Karpas-422 (cell line): Measurements from ENCODE around the gene ATP8A1. TPM values are rescaled to one million over a fixed set of nuclear protein-coding genes. Genes with fewer than 3 reads are reported as not detected.
"Not testable (repeated sequence)": the region's sequence is repeated elsewhere in the genome, so short reads cannot be mapped to it uniquely, and the experiment has no call there.

ENCODE experiments used
- DNase-seq: peaks from one replicate; pipeline ENCODE4 v3.0.0-alpha.2; 2015
- H2AFZ ChIP-seq: fragments of 200-600 bp; sonication (generic); 2 replicates; pipeline ENCODE4 v1.6.1; 2014; ENCODE audit warnings: antibody characterized with exemption, low read length, mixed read lengths
- H3K27ac ChIP-seq: fragments of 200-600 bp; sonication (generic); 2 replicates; pipeline ENCODE4 v1.5.1; 2014; ENCODE audit warnings: mild to moderate bottlenecking, low read length, moderate library complexity
- H3K27me3 ChIP-seq: fragments of 200-600 bp; sonication (generic); 2 replicates; pipeline ENCODE4 v1.6.1; 2014; ENCODE audit warnings: low read length, mixed read lengths
- H3K36me3 ChIP-seq: fragments of 200-600 bp; sonication (generic); 2 replicates; pipeline ENCODE4 v1.6.1; 2014; ENCODE audit warnings: low read length, mixed read lengths; ENCODE audit not compliant: insufficient read depth
- H3K4me1 ChIP-seq: fragments of 200-600 bp; sonication (generic); 2 replicates; pipeline ENCODE4 v1.6.1; 2014; ENCODE audit warnings: mild to moderate bottlenecking, low read length, mixed read lengths
- H3K4me2 ChIP-seq: fragments of 200-600 bp; sonication (generic); 2 replicates; pipeline ENCODE4 v1.6.1; 2014; ENCODE audit warnings: low read length, low read depth, mild to moderate bottlenecking; ENCODE audit not compliant: poor library complexity, severe bottlenecking
- H3K4me3 ChIP-seq: fragments of 200-600 bp; sonication (generic); 2 replicates; pipeline ENCODE4 v1.5.1; 2014; ENCODE audit warnings: mild to moderate bottlenecking, antibody characterized with exemption, low read length, mixed read lengths
- H3K79me2 ChIP-seq: fragments of 200-600 bp; sonication (generic); 2 replicates; pipeline ENCODE4 v1.6.1; 2014; ENCODE audit warnings: mild to moderate bottlenecking, low read length, mixed read lengths
- H3K9ac ChIP-seq: fragments of 200-600 bp; sonication (generic); 2 replicates; pipeline ENCODE4 v1.6.0; 2014; ENCODE audit warnings: low read length
- H3K9me2 ChIP-seq: fragments of 200-600 bp; sonication (generic), shearing (Covaris generic); replicated peaks from 2 replicates; pipeline ENCODE4 v1.6.0; 2014; ENCODE audit warnings: mild to moderate bottlenecking, low read length, moderate library complexity; ENCODE audit not compliant: insufficient read depth
- H3K9me3 ChIP-seq: fragments of 300-700, 200-600 bp; sonication (generic); 2 replicates; pipeline ENCODE4 v1.6.1; 2014; ENCODE audit warnings: low read length, mixed read lengths
- H4K20me1 ChIP-seq: fragments of 200-600 bp; sonication (generic); 2 replicates; pipeline ENCODE4 v1.6.1; 2014; ENCODE audit warnings: mild to moderate bottlenecking, antibody characterized with exemption, low read length, low read depth; ENCODE audit not compliant: insufficient read depth
- total RNA-seq: library from RNA; depleted of rRNA; stranded (reverse); fragments of >200 nt; shearing (Covaris generic); gene quantifications from 2 replicates; pipeline ENCODE4 v1.2.3, GENCODE V29; 2014; ENCODE audit warnings: low replicate concordance

The ATP8A1 gene
- total RNA-seq, 1 experiment from 2014 or later = 67.2 TPM

- Histone ChIP-seq H3K9me2 (no peaks in the 10 kb centered on the region), H3K27me3 (no peaks in the 10 kb centered on the region), H4K20me1 (no peaks in the 10 kb centered on the region), H3K9me3 (no peaks in the 10 kb centered on the region), H3K4me1 (no peaks in the 10 kb centered on the region), H3K27ac (no peak overlapping the region), H3K4me2 (no peak overlapping the region), H3K9ac (no peak overlapping the region), H3K79me2 (no peaks in the 10 kb centered on the region), H3K36me3 (no peaks in the 10 kb centered on the region), H2AFZ (no peak overlapping the region), H3K4me3 (no peak overlapping the region)
- DNase-seq = no peak
Observed at GRCh38 chr4:42385516-42385915, 271.4 kb downstream of the ATP8A1 start.

- Histone ChIP-seq H4K20me1 (no peaks in the 10 kb centered on the region), H3K79me2 (no peaks in the 10 kb centered on the region), H2AFZ (no peak overlapping the region), H3K4me1 (no peaks in the 10 kb centered on the region), H3K27ac (no peak overlapping the region), H3K9me2 (no peaks in the 10 kb centered on the region), H3K27me3 (no peaks in the 10 kb centered on the region), H3K36me3 (no peaks in the 10 kb centered on the region), H3K4me3 (no peak overlapping the region), H3K4me2 (no peak overlapping the region), H3K9ac (no peak overlapping the region), H3K9me3 (no peaks in the 10 kb centered on the region)
- no peak for DNase-seq
Observed at GRCh38 chr4:42381666-42382065, 275.2 kb downstream of the ATP8A1 start.

GRCh38 chr4:42377497-42377896 is 279.4 kb downstream of the ATP8A1 start:
- Histone ChIP-seq H3K9ac (no peak overlapping the region), H3K4me2 (no peak overlapping the region), H3K4me1 (no peaks in the 10 kb centered on the region), H3K27ac (no peak overlapping the region), H2AFZ (no peak overlapping the region), H3K4me3 (no peak overlapping the region), H3K79me2 (no peaks in the 10 kb centered on the region), H3K36me3 (no peaks in the 10 kb centered on the region), H3K9me2 (no peaks in the 10 kb centered on the region), H4K20me1 (no peaks in the 10 kb centered on the region), H3K9me3 (no peaks in the 10 kb centered on the region), H3K27me3 (no peaks in the 10 kb centered on the region)
- no peak for DNase-seq

- not testable (repeated sequence) for H4K20me1 ChIP-seq, H3K9ac ChIP-seq, H3K9me3 ChIP-seq, H3K27ac ChIP-seq, H3K4me1 ChIP-seq, H3K9me2 ChIP-seq, H3K27me3 ChIP-seq, DNase-seq, H3K4me3 ChIP-seq, H2AFZ ChIP-seq, H3K79me2 ChIP-seq, H3K4me2 ChIP-seq, H3K36me3 ChIP-seq
Observed at GRCh38 chr4:42372303-42372702, 284.6 kb downstream of the ATP8A1 start.

GRCh38 chr4:42371305-42372252 is 285.3 kb downstream of the ATP8A1 start:
- Histone ChIP-seq H3K4me2 (no peak overlapping the region), H3K9me2 (no peaks in the 10 kb centered on the region), H3K4me1 (no peaks in the 10 kb centered on the region), H3K27me3 (no peaks in the 10 kb centered on the region), H3K36me3 (no peaks in the 10 kb centered on the region), H3K27ac (no peak overlapping the region), H2AFZ (no peak overlapping the region), H3K9me3 (no peaks in the 10 kb centered on the region), H3K9ac (no peak overlapping the region), H4K20me1 (no peaks in the 10 kb centered on the region), H3K79me2 (no peaks in the 10 kb centered on the region), H3K4me3 (no peak overlapping the region)
- DNase-seq = peak; percentile 74

- no peaks in the 10 kb centered on the region for H3K79me2 ChIP-seq
- H3K27me3 ChIP-seq = no peaks in the 10 kb centered on the region
- no peaks in the 10 kb centered on the region for H3K9me2 ChIP-seq
- H3K4me2 ChIP-seq = no peak overlapping the region
- no peak overlapping the region for H3K27ac ChIP-seq
- no peaks in the 10 kb centered on the region for H4K20me1 ChIP-seq
- H3K4me3 ChIP-seq = no peak overlapping the region
- no peaks in the 10 kb centered on the region for H3K4me1 ChIP-seq
- H2AFZ ChIP-seq = no peak overlapping the region
- DNase-seq = no peak
- H3K9ac ChIP-seq = no peak overlapping the region
- no peaks in the 10 kb centered on the region for H3K36me3 ChIP-seq
- H3K9me3 ChIP-seq = no peaks in the 10 kb centered on the region
Observed at GRCh38 chr4:42369489-42369888, 287.4 kb downstream of the ATP8A1 start.

- no peaks in the 10 kb centered on the region for H3K79me2 ChIP-seq
- no peaks in the 10 kb centered on the region for H3K4me1 ChIP-seq
- no peaks in the 10 kb centered on the region for H4K20me1 ChIP-seq
- H3K9me2 ChIP-seq = no peaks in the 10 kb centered on the region
- no peaks in the 10 kb centered on the region for H3K27me3 ChIP-seq
- H3K27ac ChIP-seq = no peak overlapping the region
- DNase-seq = no peak
- no peak overlapping the region for H3K4me2 ChIP-seq
- no peak overlapping the region for H3K9ac ChIP-seq
- no peak overlapping the region for H3K4me3 ChIP-seq
- H3K9me3 ChIP-seq = no peaks in the 10 kb centered on the region
- H3K36me3 ChIP-seq = no peaks in the 10 kb centered on the region
- no peak overlapping the region for H2AFZ ChIP-seq
Observed at GRCh38 chr4:42366959-42367358, 289.9 kb downstream of the ATP8A1 start.

GRCh38 chr4:42364266-42365053 is 292.4 kb downstream of the ATP8A1 start:
- Histone ChIP-seq H3K9ac (no peak overlapping the region), H3K27me3 (no peaks in the 10 kb centered on the region), H3K79me2 (no peaks in the 10 kb centered on the region), H3K9me3 (no peaks in the 10 kb centered on the region), H3K4me1 (no peaks in the 10 kb centered on the region), H3K4me3 (no peak overlapping the region), H4K20me1 (no peaks in the 10 kb centered on the region), H3K27ac (no peak overlapping the region), H3K36me3 (no peaks in the 10 kb centered on the region), H2AFZ (no peak overlapping the region), H3K9me2 (no peaks in the 10 kb centered on the region), H3K4me2 (no peak overlapping the region)
- DNase-seq = no peak
